Muscle of leg (tissue), 16 donors: ENCODE measurements around the gene CBFB. TPM values are rescaled to one million over a fixed set of nuclear protein-coding genes. Genes with fewer than 3 reads are reported as not detected.
"Not testable (repeated sequence)": the region's sequence is repeated elsewhere in the genome, so short reads cannot be mapped to it uniquely, and the experiment has no call there.

Source experiments
- DNase-seq: peaks from one replicate; pipeline ENCODE4 v3.0.0; 2013
- H3K27ac ChIP-seq: one replicate; pipeline ENCODE4 v1.5.1; 2013; ENCODE audit warnings: mild to moderate bottlenecking, low read length, control low read depth
- H3K27me3 ChIP-seq: one replicate; pipeline ENCODE4 v1.6.1; 2013; ENCODE audit warnings: low read length; ENCODE audit not compliant: control insufficient read depth, insufficient read depth
- H3K36me3 ChIP-seq: one replicate; pipeline ENCODE4 v1.6.1; 2013; ENCODE audit warnings: low read length; ENCODE audit not compliant: control insufficient read depth, insufficient read depth
- H3K4me1 ChIP-seq: one replicate; pipeline ENCODE4 v1.6.1; 2013; ENCODE audit warnings: low read length; ENCODE audit not compliant: control insufficient read depth, insufficient read depth
- H3K4me3 ChIP-seq: one replicate; pipeline ENCODE4 v1.5.1; 2013; ENCODE audit warnings: low read length, control low read depth
- H3K9me3 ChIP-seq: replicated peaks from 2 replicates; pipeline ENCODE4 v1.6.1; 2013; ENCODE audit warnings: low read depth, low read length; ENCODE audit not compliant: control insufficient read depth
- WGBS: methylation state at CpG from one replicate; pipeline ENCODE4 v1.1.5; 2013; ENCODE audit warnings: missing lambda C conversion rate; ENCODE audit not compliant: insufficient coverage; 5-methylcytosine and 5-hydroxymethylcytosine counted together
- long read RNA-seq, 11 donors: transcript quantifications; one replicate each; lab custom pipeline, GENCODE V29; 2026
- polyA plus RNA-seq, 8 donors: library from polyadenylated mRNA; unstranded; fragments of 120-200 nt; gene quantifications; one replicate each; pipeline versions ENCODE4 v1.2.1 to v1.2.3, GENCODE V29; 2013; ENCODE audit warnings: inconsistent platforms in 1 of 8, low replicate concordance in 1 of 8; ENCODE audit not compliant: insufficient read length in 8 of 8, insufficient read depth in 1 of 8
- total RNA-seq: library from RNA; stranded (reverse); fragments of 120-200 nt; gene quantifications from one replicate; pipeline ENCODE4 v1.2.4, GENCODE V29; 2013

CBFB gene
- 40.7 TPM for total RNA-seq
- polyA plus RNA-seq = 10 to 100 TPM; 31.6 to 70.3 (median 42.3) TPM
- long read RNA-seq, donor 1, partial matches to known transcripts = 0 of 4 reads
- long read RNA-seq, donor 1, other reads (novel, unspliced or antisense) = 0 of 4 reads
- long read RNA-seq, donor 2, partial matches to known transcripts = 0 of 3 reads
- long read RNA-seq, donor 2, other reads (novel, unspliced or antisense) = 0 of 3 reads
- long read RNA-seq, donor 3, transcript CBFB-201 (6 exons, 3,136 nt) = major isoform, 14 of 17 reads
- long read RNA-seq, donor 3, partial matches to known transcripts = 0 of 17 reads
- long read RNA-seq, donor 3, other reads (novel, unspliced or antisense) = 0 of 17 reads
- long read RNA-seq, donor 4, partial matches to known transcripts = 0 of 3 reads
- long read RNA-seq, donor 4, other reads (novel, unspliced or antisense) = 0 of 3 reads
- long read RNA-seq, donor 5, transcript CBFB-201 (6 exons, 3,136 nt) = major isoform, 15 of 28 reads
- long read RNA-seq, donor 5, transcript CBFB-202 (6 exons, 2,971 nt) = minor isoform, 13 of 28 reads
- long read RNA-seq, donor 5, partial matches to known transcripts = 0 of 28 reads
- long read RNA-seq, donor 5, other reads (novel, unspliced or antisense) = 0 of 28 reads
- long read RNA-seq, donor 6, partial matches to known transcripts = 0 of 7 reads
- long read RNA-seq, donor 6, other reads (novel, unspliced or antisense) = 0 of 7 reads
- long read RNA-seq, donor 7, transcript CBFB-201 (6 exons, 3,136 nt) = major isoform, 6 of 8 reads
- long read RNA-seq, donor 7, partial matches to known transcripts = 0 of 8 reads
- long read RNA-seq, donor 7, other reads (novel, unspliced or antisense) = 0 of 8 reads
- long read RNA-seq, donor 8, partial matches to known transcripts = 0 of 5 reads
- long read RNA-seq, donor 8, other reads (novel, unspliced or antisense) = 0 of 5 reads
- long read RNA-seq, donor 9, partial matches to known transcripts = 54 of 60 reads
- long read RNA-seq, donor 9, other reads (novel, unspliced or antisense) = 0 of 60 reads
- long read RNA-seq, donor 10, transcript CBFB-202 (6 exons, 2,971 nt) = minor isoform, 5 of 20 reads
- long read RNA-seq, donor 10, transcript CBFB-201 (6 exons, 3,136 nt) = major isoform, 8 of 20 reads
- long read RNA-seq, donor 10, partial matches to known transcripts = 6 of 20 reads
- long read RNA-seq, donor 10, other reads (novel, unspliced or antisense) = 0 of 20 reads
- long read RNA-seq, donor 11, transcript CBFB-202 (6 exons, 2,971 nt) = major isoform, 7 of 8 reads
- long read RNA-seq, donor 11, partial matches to known transcripts = 0 of 8 reads
- long read RNA-seq, donor 11, other reads (novel, unspliced or antisense) = 0 of 8 reads

DNA sequence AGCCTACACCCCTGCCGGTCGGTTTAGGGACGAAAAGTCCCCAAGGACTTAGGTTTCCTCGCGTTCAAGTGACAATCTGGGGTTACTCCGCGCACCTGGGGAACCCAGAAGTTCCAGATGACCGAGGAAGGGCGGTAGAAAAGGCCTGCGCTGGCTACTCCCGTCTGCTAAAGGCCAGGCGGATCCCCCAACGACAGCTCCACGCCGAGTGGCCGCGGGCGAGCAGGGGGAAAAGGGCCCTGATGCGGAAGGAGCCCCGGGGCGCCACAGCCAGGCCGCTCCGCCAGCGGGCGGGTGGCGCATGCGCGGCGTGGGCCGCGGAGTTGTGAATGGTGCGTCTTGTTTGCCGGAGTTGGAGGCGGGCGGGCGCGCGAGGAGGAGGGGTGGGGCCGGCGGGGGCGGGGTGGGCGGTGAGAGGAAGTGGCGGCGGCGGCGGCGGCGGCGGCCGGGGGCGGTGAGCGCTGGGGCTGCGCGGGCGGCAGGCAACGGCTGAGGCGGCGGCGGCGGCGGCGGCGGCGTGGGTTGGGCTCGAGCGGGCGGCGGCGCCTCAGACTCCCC lies at the start of gene CBFB:
CBFB (plus strand) TSS at position 454 of the 558 bp plus-strand sequence. CDS start 259 bp downstream, outside the sequence.
- WGBS = under 1% methylated on average over 39 of the region's 69 CpGs

DNA sequence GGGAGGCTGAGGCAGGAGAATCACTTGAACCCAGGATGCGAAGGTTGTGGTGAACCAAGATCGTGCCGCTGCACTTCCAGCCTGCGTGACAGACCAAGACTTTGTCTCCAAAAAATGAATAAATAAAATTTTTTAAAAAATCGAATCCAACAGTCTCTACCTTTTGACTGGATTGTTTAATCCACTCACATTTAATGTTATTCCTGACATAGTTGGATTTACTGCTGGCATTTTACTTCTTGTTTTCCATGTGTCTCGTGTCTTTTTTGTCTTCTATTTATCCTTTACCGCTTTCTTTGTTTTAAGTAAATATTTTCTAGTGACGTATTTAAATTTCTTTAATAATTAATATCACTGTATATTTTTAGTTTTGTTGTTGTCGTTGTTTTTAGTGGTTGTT lies 45.9 kb upstream of the CBFB start:
- H3K27ac ChIP-seq = no peak overlapping the region
- no peak overlapping the region for H3K4me3 ChIP-seq
- H3K27me3 ChIP-seq = peaks cover 4% of the 10 kb centered on the region
- no peak for DNase-seq
- 96% methylated on average over 4 of the region's 9 CpGs for WGBS
- H3K9me3 ChIP-seq = no peaks in the 10 kb centered on the region
- H3K36me3 ChIP-seq = no peaks in the 10 kb centered on the region
- peaks cover 2% of the 10 kb centered on the region for H3K4me1 ChIP-seq

More for the DNA sequence above, at the start of gene CBFB:
- Histone ChIP-seq H3K4me3 (peak within 1 kb of the TSS; percentile 70), H3K9me3 (no peaks in the 10 kb centered on the region), H3K36me3 (peaks cover 10% of the 10 kb centered on the region), H3K27me3 (no peaks in the 10 kb centered on the region), H3K4me1 (peaks cover 16% of the 10 kb centered on the region), H3K27ac (peak within 1 kb of the TSS; percentile 94)
- peak; percentile 97 for DNase-seq

GRCh38 chr16:66984892-66985311 lies 44.0 kb upstream of the CBFB start:
- no peaks in the 10 kb centered on the region for H3K27me3 ChIP-seq
- H3K27ac ChIP-seq = no peak overlapping the region
- no peak for DNase-seq
- no peaks in the 10 kb centered on the region for H3K36me3 ChIP-seq
- WGBS = 82% methylated on average over 3 of the region's 4 CpGs
- peaks cover 11% of the 10 kb centered on the region for H3K4me1 ChIP-seq
- no peak overlapping the region for H3K4me3 ChIP-seq
- H3K9me3 ChIP-seq = no peaks in the 10 kb centered on the region

GRCh38 chr16:66986559-66986958 lies 42.4 kb upstream of the CBFB start:
- H3K9me3 ChIP-seq = no peaks in the 10 kb centered on the region
- no peak overlapping the region for H3K4me3 ChIP-seq
- WGBS = no CpG with 5 or more reads among the region's 6 CpGs
- no peak overlapping the region for H3K27ac ChIP-seq
- H3K4me1 ChIP-seq = peaks cover 11% of the 10 kb centered on the region
- no peaks in the 10 kb centered on the region for H3K36me3 ChIP-seq
- H3K27me3 ChIP-seq = no peaks in the 10 kb centered on the region
- DNase-seq = no peak

GRCh38 chr16:66988197-66988788 lies 40.7 kb upstream of the CBFB start, which contains the start of gene CES4A:
Gene CES4A, plus strand, starts transcription at chr16:66988589. Its CDS starts 184 bp downstream, at chr16:66988773.
- Histone ChIP-seq H3K4me1 (peaks cover 11% of the 10 kb centered on the region), H3K4me3 (no peak within 1 kb of the TSS)

DNA sequence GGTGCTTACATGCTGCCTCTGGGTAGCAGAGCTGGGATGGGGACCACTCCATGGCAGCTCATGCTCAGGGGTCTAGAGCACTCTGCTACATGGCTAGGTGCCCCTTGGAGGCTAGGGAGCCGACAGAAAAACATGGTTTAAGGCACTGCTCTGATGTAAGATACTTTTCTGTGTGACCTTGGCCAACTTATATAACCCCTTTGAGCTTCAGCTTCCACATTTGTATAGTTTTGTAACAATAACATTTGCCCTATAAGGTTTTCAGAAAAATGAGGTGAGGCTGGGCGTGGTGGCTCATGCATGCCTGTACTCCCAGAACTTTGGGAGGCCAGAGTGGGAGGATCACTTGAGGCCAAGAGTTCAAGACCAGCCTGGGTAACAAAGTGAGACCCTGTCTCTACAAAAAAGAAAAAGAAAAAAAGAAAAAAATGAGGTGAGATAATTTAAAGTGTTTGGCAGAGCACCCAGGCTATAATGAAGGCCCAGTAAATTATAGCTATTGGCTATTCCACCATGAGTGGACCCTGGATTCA lies 37.3 kb upstream of the CBFB start:
- DNase-seq = no peak
- H3K4me3 ChIP-seq = no peak overlapping the region
- no CpG with 5 or more reads among the region's 2 CpGs for WGBS

More at GRCh38 chr16:66988197-66988788, 40.7 kb upstream of the CBFB start, which contains the start of gene CES4A:
- peak; percentile 73 for DNase-seq
- Histone ChIP-seq H3K27ac (no peak within 1 kb of the TSS), H3K9me3 (no peaks in the 10 kb centered on the region), H3K27me3 (no peaks in the 10 kb centered on the region), H3K36me3 (no peaks in the 10 kb centered on the region)
- WGBS = 15% methylated on average over 5 of the region's 11 CpGs

GRCh38 chr16:66993558-66993957 lies 35.4 kb upstream of the CBFB start:
- H3K4me3 ChIP-seq, H3K36me3 ChIP-seq, H3K27ac ChIP-seq, DNase-seq, H3K4me1 ChIP-seq, H3K27me3 ChIP-seq, H3K9me3 ChIP-seq: not testable (repeated sequence)
- 100% methylated on average over 5 of the region's 12 CpGs for WGBS

More for the DNA sequence above, 37.3 kb upstream of the CBFB start:
- Histone ChIP-seq H3K9me3 (no peaks in the 10 kb centered on the region), H3K27me3 (no peaks in the 10 kb centered on the region), H3K27ac (no peak overlapping the region), H3K4me1 (peaks cover 11% of the 10 kb centered on the region), H3K36me3 (no peaks in the 10 kb centered on the region)

- Histone ChIP-seq H3K27me3 (peaks cover 9% of the 10 kb centered on the region), H3K27ac (no peak overlapping the region), H3K4me3 (no peak overlapping the region), H3K4me1 (peaks cover 11% of the 10 kb centered on the region), H3K36me3 (no peaks in the 10 kb centered on the region), H3K9me3 (no peaks in the 10 kb centered on the region)
- WGBS = 100% methylated on average over 1 of the region's 6 CpGs
- no peak for DNase-seq
Measured at GRCh38 chr16:66996324-66996982, 32.5 kb upstream of the CBFB start.
